CMK (cell line): ENCODE results near the gene LRRK1.
"Not testable (repeated sequence)": the region's sequence is repeated elsewhere in the genome, so short reads cannot be mapped to it uniquely, and the experiment has no call there.

Experiments used
- DNase-seq: peaks from one replicate; pipeline ENCODE4 v3.0.0-alpha.2; 2010; ENCODE audit warnings: low read depth

Gene LRRK1

DNA sequence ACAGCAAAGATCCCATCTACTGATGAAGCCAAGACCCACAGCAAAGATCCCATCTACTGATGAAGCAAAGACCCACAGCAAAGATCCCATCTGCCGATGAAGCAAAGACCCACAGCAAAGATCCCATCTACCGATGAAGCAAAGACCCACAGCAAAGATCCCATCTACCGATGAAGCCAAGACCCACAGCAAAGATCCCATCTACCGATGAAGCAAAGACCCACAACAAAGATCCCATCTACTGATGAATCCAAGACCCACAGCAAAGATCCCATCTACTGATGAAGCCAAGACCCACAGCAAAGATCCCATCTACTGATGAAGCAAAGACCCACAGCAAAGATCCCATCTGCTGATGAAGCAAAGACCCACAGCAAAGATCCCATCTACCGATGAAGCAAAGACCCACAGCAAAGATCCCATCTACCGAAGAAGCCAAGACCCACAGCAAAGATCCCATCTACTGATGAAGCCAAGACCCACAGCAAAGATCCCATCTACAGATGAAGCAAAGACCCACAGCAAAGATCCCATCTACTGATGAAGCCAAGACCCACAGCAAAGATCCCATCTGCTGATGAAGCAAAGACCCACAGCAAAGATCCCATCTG, 176.7 kb downstream of the LRRK1 start:
- not testable (repeated sequence) for DNase-seq

DNA sequence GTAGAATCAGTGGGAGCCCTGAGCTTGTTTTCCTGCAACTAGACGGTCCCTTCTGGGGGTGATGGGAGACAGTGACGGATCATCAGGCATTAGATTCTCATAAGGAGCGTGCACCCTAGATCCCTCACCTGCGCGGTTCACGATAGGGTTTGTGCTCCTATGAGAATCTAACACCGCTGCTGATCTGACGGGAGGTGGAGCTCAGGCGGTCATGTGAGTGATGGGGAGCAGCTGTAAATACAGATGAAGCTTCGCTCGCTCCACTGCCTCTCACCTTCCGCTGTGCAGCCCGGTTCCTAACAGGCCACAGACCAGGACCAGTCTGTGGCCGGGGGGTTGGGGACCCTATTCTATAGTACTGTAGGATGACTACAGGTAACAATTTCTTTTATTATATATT, 178.0 kb downstream of the LRRK1 start:
- no peak for DNase-seq

DNA sequence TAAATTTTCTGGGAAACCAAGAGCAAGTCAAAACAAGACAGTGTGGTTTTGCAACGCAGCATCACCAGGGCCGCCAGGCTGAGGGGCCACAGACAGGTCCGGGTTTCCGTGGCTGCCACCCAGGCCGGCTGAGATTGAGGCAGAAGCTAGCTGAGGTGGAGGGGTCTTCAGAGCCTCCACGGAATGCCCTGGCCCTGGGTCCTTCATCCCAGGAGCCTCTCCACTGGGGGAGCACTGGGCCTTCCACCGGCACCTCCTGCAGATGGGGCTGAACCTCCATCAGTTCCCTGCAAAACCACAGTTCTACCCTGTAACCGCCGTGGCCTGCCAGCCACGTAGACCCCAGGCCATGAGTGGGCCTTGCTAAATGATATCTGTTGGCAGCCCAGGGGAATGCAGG, 180.0 kb downstream of the LRRK1 start:
- no peak for DNase-seq

DNA sequence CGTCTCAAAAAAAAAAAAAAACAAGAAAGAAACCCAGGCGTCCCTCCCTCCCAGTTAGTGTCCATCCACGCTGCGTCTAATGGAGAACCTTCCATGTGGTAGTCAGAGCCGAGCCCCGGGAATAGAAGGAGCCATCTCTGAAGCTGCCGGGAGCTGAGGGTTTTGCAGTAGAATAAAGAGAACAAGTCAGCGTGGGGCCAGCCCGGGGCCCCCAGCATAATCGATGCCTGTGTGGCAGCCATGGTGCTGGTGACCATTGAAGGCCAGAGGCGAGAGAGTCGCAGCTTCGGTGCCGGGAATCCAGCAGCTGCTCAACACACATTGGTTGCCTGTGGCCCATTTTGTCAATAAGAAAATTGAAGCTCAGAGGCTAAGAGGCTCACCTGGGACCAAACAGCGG, 181.0 kb downstream of the LRRK1 start:
- no peak for DNase-seq

DNA sequence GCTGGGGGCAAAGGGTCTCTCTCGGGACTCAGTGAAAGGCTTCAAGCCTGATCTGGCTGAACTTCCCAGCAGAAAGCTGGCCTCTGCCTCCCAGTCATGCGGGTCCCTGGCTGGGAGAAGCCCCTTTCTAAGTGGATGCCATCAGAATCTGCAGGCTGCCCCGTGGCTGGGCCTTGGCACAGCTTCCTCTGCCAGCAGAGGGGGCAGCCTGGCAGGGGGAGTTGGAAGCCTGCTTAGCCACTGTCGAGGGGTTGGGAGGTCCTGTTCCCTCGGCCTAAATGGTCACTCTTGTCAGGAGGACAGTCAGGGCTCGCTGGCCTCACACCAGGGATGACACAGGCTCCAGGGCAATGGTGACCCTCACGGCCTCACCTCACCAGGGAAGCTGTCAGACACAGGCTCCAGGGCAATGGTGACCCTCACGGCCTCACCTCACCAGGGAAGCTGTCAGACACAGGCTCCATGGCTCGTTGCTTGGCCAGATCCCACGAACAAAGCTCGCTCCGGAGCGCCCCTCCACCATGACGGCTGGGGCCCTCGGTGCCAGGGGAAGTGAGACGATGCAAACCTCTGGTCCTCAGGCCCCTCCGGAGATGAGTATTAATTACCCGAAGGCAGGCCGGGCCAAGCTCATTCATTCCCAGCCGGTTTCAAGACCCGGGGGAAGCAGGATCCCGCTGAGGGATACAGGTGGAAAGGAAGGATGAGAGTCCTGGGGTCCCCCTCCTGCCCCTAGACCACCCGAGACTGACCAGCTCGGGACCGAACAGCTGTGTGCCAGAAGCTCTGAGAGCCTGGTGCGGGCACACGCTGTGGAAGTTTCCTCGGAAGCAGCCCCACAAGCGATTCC, 181.7 kb downstream of the LRRK1 start:
- DNase-seq: no peak

DNA sequence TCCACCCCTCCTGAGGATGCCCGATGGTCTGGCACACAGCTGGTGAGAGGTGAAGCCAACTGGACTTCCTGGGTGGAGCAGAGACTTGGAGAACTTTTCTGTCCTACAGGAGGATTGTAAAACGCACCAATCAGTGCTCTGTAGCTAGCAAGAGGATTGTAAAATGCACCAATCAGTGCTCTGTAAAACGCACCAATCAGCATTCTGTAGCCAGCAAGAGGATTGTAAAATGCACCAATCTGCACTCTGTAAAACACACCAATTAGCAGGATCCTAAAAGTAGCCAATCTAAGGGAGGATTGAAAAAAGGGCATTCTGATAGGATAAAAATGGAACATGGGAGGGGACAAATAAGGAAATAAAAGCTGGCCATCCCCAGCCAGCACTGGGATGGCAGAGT, 182.5 kb downstream of the LRRK1 start:
- no peak for DNase-seq

DNA sequence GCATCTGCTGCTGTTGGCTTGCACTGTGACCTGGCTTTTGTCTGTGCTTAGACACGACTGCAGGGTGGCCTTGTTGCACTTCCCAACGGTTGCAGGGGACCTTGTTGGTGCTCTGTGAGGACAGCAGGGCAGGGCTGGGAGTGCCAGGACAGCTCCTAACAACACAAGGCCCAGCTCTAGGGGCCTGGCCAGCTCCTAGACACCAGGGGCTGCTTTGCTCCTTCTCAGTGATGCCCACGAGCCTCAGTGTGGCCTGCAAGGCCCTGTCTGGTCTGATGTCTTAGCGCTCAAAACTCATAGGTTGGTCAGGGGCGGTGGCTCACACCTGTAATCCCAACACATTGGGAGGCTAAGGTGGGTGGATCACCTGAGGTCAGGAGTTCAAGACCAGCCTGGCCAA, 183.6 kb downstream of the LRRK1 start:
- DNase-seq: no peak

DNA sequence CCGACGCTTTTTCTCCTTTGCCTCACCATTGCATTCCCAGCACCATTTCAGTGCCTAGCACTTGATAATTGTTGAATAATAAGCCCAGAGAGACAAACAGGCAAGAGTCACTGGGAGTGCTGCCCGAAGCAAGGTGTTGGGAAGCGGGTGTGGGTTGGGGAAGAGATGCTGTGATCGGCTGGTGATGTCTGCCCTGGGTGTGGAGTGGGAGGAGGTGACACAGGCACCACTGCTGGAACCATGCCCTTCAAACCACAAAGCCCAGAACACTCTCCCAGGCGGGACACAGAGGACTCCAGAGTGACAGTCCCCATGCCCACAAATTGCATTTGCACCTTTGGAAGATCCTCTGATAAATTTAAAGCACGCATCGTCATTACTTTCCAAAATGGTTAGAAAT, 184.4 kb downstream of the LRRK1 start:
- DNase-seq: no peak

DNA sequence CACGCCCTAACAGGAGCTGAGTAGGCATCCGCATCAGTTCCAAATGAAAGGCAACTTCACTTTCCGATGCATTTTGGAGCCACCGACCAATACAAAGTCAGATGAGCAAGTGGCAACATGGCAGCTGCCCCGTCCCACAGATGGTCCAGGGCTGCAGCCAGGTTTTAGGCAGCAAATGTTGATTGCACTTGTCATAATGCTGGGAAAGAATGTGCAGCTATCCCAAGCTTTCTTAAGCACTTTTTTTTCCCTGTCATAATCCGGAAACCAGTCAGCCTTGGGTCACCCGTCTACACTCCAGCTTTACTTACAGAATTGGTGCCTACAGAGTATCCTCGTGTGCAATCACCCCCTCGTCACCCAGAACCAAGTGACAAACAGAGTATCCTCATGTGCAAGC, 185.0 kb downstream of the LRRK1 start:
- no peak for DNase-seq

DNA sequence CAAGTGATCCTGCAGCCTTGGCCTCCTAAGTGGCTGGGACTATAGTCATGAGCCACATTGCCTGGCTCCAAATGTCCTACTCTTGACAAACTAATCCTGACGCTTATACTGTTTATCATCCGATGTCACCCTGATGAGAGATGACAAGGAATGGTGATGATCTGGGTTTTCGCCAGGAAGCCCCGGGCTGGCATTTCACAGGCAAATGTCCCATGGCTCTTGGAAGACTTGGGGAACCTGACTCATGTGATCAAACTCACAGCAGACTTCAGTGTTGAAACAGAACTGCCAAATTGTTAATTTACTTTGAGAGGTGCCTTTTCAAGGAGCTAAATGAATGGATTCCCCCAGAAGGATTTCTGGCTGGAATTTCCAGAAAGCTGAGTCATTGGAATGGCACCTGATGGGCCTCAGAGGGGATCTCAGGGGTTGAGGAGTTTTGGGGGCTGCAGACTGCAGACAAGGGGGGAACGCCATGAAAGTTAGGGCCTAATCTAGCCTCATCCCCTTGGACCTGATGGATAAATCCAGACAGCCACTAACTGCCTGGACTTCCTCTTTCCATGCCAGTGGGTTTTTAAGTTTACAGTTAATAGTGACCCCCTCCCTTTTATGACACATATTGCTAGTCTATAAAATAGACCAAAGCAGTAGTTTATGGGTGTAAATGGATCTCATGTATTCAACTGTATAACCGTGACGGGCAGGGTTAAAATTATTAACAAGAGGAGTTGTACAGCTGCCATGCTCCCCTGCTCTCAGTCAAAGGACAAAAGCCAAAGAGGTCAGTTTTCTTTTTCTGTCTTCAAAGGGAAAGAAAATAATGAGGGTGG, 186.1 kb downstream of the LRRK1 start:
- DNase-seq: no peak

DNA sequence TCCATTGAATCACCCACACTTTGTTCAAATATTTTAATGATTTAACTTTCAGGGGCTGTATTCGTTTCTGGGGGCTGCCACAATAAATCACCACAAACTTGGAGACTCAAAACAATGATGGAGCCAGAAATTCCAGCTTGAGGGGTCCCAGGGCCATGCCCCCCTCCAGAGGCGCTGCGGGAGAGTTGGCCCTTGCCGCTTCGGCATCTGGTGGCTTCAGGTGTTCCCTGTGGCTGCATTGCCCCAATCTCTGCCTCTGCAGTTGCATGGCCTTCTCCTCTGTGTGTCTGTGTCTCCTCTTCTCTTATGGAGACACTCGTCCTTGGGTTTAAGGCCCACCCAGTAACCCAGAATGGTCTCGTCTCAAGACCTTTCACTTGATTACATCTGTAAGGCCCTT, 187.9 kb downstream of the LRRK1 start:
- DNase-seq: no peak

DNA sequence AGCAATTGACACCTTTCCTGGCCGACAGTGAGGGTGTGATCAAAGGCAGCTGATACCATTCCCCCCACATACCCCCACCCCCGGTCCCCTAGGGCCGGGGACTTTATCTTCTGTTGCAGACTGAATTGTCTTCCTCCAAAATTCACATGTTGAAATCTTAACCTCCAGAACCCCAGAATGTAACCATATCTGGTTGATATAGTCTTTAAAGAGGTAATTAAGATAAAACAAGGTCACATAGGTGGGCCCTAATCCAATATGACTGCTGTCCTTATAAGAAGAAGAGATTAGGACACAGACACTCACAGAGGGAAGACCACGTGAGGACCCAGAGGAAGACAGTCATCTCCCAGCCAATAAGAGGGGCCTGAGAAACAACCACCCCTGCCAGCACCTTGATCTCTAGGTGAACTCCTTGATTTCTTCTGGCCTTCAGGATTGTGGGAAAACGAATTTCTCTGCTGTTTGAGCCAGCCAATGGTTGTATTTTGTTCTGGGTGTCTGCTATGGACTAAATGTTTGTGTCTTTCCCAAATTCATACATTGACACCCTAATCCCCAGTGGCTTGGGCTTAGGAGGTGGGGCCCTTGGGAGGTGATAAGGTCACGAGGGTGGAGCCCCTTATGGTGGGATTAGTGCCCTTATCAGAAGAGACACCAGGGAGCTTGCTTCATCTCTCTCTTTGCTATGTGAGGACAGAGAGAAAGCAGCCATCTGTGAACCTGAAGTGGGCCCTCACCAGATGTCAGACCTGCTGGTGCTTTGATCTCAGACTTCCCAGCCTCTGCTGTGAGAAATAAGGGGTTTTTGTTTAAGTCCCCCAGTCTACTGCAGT, 188.7 kb downstream of the LRRK1 start:
- DNase-seq: no peak

DNA sequence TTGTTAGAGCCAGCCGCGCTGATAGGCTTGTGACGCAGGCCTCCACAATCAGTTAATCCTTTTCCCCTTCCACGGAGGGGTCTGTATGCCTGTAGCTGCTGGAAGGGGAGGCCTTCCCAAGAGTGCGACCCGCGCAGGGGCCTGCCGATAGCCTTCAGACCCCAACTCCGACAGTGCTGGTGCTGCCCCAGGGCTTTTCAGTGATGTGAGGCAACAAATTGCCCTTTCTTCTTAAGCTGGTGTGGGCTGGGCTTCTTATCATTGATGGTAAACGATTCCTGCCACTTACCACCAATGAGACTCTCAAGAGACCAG, 189.3 kb downstream of the LRRK1 start:
- DNase-seq: no peak

DNA sequence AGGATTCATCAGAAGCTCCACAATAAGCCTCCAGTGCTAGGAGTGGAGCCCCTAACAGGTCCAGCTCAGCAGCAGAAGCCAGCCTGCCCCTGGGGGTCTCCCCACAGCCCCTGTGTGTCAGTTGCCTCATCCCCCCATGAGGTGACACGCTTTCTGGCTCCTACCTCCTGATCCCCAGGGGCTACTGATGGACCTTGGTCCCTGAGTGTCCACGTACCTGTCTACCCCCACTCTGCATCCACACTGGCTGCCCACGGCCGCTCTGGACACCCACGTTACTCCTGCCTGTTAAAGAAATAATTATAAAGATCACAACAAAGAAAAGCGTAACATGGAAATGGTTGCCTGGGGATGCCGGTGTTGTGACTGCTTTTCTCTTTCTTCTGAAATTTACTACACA, 189.6 kb downstream of the LRRK1 start:
- no peak for DNase-seq

DNA sequence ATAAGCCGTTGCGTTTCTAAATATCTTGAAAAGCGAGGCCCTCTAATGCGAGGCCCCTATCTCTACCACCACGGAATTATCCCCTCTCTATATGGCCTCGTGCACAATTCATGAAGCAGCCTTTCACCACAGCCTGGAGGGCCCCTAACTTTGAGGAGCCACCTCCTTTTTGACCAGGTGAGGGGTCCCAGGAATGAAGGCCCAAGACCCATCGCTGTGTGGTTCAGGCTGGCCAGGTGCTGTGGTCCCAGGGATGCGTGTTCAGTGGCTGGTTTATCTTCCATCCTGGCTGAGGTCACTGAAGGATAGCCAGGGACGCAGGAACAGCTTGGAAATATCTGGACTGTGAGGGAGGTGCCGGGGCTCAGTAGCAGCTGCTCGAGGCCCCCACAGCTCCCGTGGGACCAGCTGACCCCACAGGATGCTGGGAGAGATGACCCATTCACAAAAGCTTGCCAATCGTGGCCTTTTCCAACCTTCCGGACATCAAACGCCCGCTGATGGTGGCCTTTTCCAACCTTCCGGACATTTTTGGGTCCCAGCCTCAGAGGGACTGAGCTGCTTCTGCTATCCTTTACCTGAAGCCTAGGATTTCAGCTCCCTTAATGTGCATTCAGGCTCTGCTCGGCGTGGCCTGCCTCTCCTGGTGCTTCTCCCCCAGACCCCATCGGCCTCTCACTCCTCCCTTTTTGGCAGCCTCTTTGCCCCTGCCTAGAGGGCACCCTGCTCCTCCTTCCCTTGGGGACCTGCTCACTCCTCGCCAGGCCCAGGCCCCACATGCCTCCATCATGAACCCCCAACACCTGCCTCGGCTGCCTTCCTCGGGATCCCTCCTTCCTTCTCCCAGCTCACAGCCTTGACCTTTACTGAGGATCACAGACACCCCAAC, 191.8 kb downstream of the LRRK1 start:
- no peak for DNase-seq

DNA sequence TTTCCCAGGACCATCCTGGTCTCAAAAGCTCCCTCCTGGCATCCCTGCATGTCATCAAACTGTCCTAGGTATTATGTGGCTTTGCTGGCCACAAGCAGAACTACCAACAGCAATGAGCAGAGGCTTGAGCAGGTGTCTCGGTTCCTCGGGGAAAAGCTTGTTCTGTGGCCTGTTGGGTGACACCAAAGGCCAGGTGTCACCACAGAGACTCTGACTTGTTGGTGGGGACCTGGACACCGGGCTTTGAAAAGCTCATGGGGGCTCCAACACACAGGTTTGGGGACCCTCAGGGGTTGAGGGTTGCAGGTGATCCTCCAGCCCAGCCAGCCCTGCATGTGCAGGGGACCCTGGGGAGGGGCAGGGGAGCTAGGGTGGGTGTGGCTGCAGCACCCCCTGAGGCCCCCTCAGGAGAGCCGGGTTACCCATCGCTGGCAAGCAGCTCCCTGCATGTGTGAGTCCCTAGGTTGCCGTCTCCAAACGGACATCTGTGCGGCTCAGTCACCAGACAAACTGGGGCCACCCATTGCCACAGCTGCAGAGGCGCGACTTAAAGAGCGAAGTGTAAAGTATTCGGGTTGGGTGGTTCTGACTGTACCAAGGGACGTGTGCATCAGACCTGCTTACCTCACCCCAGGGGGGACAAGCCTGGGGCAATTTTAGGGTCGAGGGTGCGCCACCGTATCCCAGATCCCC, 192.6 kb downstream of the LRRK1 start:
- DNase-seq: no peak

DNA sequence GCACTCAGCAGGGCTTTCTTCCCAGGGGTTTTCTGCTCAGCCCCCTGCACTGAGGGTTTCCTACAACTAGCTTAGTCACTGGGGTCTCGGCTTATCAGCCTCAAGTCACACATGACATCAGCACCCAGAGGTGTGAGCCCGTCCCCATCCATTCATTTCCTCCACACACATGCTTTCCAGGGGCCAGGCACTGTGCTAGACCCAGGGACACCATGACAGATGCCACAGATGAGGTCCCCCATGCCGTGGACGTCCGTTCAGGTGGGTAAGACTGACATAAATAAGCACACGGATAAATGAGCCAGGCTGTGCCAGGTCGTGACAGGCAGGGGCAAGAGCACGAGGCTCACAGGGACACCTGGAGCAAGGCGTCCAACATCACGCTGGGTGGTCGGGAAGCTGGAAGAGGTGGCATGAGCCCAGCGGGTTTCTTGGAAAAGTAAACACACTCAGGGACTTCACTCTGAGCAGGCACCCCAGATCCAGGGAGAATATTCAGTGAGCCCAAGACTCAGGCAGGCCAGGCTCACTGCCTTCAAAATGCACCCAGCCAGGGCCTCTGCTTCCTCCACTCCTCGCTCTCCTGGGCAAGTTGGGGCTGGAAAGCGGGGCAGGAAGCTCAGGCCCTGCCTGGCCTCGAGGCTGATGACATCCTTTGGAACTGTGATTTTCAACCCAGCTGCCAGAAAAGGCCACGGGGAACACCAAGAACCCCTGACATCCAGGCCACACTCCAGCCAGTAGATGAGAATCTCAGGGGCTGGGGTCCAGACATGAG, 193.4 kb downstream of the LRRK1 start:
- no peak for DNase-seq

DNA sequence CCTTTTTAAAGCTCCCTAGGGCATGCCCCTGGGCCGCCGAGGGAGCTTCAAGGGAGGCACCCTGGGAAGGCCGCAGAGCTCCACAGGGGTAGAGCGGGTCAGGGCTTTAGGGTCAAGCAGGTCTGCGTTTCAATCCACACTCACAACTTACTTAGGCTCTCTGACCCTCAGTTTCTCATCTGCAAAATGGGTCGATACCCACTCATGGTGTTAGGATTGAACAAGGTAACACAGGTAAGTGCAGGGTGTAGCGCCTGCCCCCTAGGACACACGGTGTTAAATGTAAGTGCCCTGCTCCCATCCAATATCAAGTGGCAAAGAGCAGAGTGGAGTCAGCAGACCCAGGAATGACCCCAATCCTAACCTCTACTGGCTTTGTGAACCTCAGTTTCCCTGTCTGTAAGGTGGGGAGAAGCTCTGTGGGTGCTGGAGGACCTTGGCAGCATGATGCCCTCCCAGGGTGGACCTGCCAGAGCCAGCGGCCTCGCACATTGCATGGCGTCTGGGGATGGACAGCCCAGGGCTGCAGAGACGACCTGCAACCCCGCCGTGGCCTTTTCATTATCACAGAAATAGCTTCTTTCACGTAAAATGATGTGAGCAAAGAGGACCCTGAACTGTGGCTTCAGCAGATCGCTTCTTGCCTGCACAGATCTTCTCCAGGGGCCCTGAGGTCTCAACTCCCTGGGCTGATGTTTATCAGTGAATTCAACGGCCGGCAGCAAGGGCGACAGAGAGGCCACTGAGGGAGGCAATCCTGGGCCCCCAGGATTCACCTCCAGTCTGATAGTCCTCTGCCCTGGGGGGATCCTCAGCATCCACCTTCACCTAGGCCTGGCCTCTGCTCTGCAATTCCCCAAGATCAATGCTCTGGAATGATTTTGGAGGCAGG, 194.2 kb downstream of the LRRK1 start:
- no peak for DNase-seq

DNA sequence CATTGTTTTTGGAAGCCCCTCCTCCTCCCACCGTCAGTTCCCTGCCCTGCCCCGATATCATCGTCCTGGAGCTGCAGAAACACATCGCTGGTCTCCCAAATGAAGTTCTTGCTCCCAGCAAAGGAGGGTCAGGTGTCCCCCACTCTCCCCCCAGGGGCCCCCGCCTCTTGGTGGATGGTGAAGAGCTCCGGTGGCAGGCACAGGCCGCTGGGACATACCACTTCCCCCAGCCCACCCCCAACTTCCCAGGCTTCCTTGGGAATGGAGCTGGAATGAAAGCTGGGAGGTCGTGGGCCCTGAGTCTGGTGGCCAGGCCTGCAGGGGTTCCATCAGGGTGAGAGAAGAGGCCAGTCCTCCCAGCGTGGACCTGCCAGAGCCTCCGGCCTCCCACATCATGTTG, 195.0 kb downstream of the LRRK1 start:
- no peak for DNase-seq
